Ovary (tissue), 9 donors: Measurements from ENCODE around the gene RABAC1. TPM values are rescaled to one million over a fixed set of nuclear protein-coding genes. Genes with fewer than 3 reads are reported as not detected.

Experiments used
- DNase-seq, 5 donors: peaks; one replicate each; pipeline ENCODE4 v3.0.0-alpha.2; 2019 to 2020
- H3K27ac ChIP-seq, 2 donors: fragments of 200-600 bp; one replicate each; pipeline versions ENCODE4 v1.5.1 to v1.8.0; 2019 to 2022
- H3K27me3 ChIP-seq: fragments of 200-600 bp; one replicate; pipeline ENCODE4 v1.8.0; 2022
- H3K36me3 ChIP-seq: fragments of 200-600 bp; sonication (generic); one replicate; pipeline ENCODE4 v1.5.1; 2019
- H3K4me1 ChIP-seq: one replicate; pipeline ENCODE4 v1.8.1; 2013; ENCODE audit warnings: mild to moderate bottlenecking, moderate library complexity; ENCODE audit not compliant: insufficient read depth
- H3K4me3 ChIP-seq: fragments of 200-600 bp; sonication (generic); one replicate; pipeline ENCODE4 v1.5.1; 2017
- H3K9me3 ChIP-seq, 2 donors: fragments of 200-600 bp in 1 of 2; sonication (generic) in 1 of 2; one replicate each; pipeline versions ENCODE4 v1.5.1 to v1.8.1; 2013 to 2019; ENCODE audit warnings: mild to moderate bottlenecking in 1 of 2, moderate library complexity in 1 of 2
- EP300 ChIP-seq: sonication (generic); formaldehyde crosslinking; IDR thresholded peaks from one replicate; pipeline ENCODE4 v1.6.1; 2017; ENCODE audit warnings: antibody characterized with exemption
- POLR2A ChIP-seq: fragments of 450-650 bp; IDR thresholded peaks from one replicate; pipeline ENCODE4 v1.6.1; 2017; ENCODE audit warnings: antibody characterized with exemption, mild to moderate bottlenecking, moderate library complexity
- WGBS, 3 donors: extraction: QIAGEN DNeasy Blood & Tissue Kit in 1 of 3; methylation state at CpG; one replicate each; pipeline versions ENCODE4 v1.1.5 to v1.1.7; 2013 to 2017; 5-methylcytosine and 5-hydroxymethylcytosine counted together
- intact Hi-C, 4 donors: fragments of 100-400 bp; cut with DNase I; formaldehyde crosslinking; loops; one replicate each; pipeline versions ENCODE4 v1.11.0 to v1.15.1; 2022 to 2023
- polyA plus RNA-seq, 2 donors: library from polyadenylated mRNA; stranded (reverse); fragments of 200-250 nt in 1 of 2; fragments of 350-450 nt in 1 of 2; fragmentation: Illumina TruSeq in 1 of 2; extraction: RNeasy Lipid Tissue Mini Kit (QIAGEN cat#74804) in 1 of 2; gene quantifications; one replicate each; pipeline ENCODE4 v1.2.3, GENCODE V29; 2013 to 2014
- total RNA-seq, 7 donors: library from RNA; depleted of rRNA in 2 of 7; stranded (reverse); fragments of >200 nt in 2 of 7; fragmentation: NEBNext Ultra II Directional in 3 of 7; extraction: Animal tissue kit (Norgen Biotek cat#: 25700) in 3 of 7; gene quantifications; one replicate each; pipeline versions ENCODE4 v1.1.0 to v1.2.4, GENCODE V29; 2016 to 2023
- TF ChIP-seq, protein P1 (sequence below), 3 donors: fragments of 450-650 bp in 2 of 3; fragments of 200-600 bp in 1 of 3; IDR thresholded peaks; one replicate each; pipeline versions ENCODE4 v1.5.1 to v1.8.0; 2016 to 2022; ENCODE audit warnings: antibody characterized with exemption in 3 of 3, mild to moderate bottlenecking in 1 of 3
- donor health status: DM: no; HTN: no; CAD: no; lungs with moderate emphysema.
- donor health status: DM: no; HTN: no; CAD: no.
- donor health status: Bipolar disorder and iron deficiency.
- donor health status: DM: yes; HTN: yes; CAD: no.
- donor health status: DM: no; HTN: no; CAD: no.
- donor health status: DM: yes; HTN: yes; CAD: no.

RABAC1 gene
- total and polyA plus RNA-seq, 9 donors = 21.2 to 224 (median 147) TPM

DNA sequence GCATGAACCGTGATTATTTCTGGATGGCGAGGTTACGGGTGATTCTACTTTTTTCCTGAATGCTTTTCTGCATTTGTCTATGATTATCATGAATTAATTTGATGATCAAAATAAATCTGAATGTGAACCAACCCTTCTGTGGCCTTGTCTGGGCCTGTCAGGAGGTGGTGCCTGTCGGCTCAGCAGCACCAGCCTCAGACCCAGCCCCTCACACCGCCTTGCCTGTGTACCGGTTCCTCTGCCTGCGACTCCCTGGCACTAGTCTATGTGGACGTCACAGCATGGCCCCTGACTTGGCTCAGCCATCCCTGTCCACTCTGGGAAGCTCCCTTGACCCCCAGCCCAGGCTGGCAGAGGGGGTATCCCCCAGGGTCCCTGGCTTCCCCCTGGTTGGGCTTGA lies 15.5 kb upstream of the RABAC1 start:
- no peaks in the 10 kb centered on the region for H3K36me3 ChIP-seq
- no peak for DNase-seq
- no peaks in the 10 kb centered on the region for H3K9me3 ChIP-seq
- no peak overlapping the region for H3K27ac ChIP-seq
- 53 to 70% (median 61%) methylated on average over 8 of the region's 8 CpGs for WGBS, 3 donors
- H3K27me3 ChIP-seq = no peaks in the 10 kb centered on the region
- TF ChIP-seq EP300 (no peak), POLR2A (no peak)
- TF ChIP-seq, protein P1, sequence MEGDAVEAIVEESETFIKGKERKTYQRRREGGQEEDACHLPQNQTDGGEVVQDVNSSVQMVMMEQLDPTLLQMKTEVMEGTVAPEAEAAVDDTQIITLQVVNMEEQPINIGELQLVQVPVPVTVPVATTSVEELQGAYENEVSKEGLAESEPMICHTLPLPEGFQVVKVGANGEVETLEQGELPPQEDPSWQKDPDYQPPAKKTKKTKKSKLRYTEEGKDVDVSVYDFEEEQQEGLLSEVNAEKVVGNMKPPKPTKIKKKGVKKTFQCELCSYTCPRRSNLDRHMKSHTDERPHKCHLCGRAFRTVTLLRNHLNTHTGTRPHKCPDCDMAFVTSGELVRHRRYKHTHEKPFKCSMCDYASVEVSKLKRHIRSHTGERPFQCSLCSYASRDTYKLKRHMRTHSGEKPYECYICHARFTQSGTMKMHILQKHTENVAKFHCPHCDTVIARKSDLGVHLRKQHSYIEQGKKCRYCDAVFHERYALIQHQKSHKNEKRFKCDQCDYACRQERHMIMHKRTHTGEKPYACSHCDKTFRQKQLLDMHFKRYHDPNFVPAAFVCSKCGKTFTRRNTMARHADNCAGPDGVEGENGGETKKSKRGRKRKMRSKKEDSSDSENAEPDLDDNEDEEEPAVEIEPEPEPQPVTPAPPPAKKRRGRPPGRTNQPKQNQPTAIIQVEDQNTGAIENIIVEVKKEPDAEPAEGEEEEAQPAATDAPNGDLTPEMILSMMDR (IDR thresholded peaks at IDR 0.05) = no peak
- no peak overlapping the region for H3K4me3 ChIP-seq
- no peaks in the 10 kb centered on the region for H3K4me1 ChIP-seq
- intact Hi-C loops = no loop called here

DNA sequence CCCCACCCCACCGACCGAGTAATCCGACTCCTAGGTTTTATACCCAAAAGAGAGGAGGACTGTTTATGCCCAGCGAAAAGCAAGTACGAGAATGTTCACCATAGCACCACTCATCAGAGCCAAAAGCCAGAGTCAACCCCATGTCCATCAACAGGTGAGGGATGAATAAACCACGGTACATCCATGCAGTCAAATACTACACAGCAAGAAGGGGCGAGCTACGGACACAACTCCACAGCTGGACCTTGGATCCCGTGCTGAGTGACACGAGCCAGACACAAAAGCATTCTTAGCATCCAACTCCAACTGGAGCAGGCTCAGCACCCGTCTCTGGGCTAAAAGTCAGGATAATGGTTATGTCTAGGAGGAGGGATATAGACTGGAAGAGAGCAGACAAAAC lies 12.2 kb upstream of the RABAC1 start:
- no peak for DNase-seq
- intact Hi-C loops = no loop called here
- Histone ChIP-seq H3K4me1 (no peaks in the 10 kb centered on the region), H3K27ac (no peak overlapping the region), H3K27me3 (no peaks in the 10 kb centered on the region), H3K4me3 (no peak overlapping the region), H3K36me3 (no peaks in the 10 kb centered on the region), H3K9me3 (no peaks in the 10 kb centered on the region)
- 76 to 82% (median 78%) methylated on average over 11 of the region's 11 CpGs for WGBS, 3 donors
- TF ChIP-seq EP300 (no peak), POLR2A (no peak)
- TF ChIP-seq, protein P1 (IDR thresholded peaks at IDR 0.05) = no peak

DNA sequence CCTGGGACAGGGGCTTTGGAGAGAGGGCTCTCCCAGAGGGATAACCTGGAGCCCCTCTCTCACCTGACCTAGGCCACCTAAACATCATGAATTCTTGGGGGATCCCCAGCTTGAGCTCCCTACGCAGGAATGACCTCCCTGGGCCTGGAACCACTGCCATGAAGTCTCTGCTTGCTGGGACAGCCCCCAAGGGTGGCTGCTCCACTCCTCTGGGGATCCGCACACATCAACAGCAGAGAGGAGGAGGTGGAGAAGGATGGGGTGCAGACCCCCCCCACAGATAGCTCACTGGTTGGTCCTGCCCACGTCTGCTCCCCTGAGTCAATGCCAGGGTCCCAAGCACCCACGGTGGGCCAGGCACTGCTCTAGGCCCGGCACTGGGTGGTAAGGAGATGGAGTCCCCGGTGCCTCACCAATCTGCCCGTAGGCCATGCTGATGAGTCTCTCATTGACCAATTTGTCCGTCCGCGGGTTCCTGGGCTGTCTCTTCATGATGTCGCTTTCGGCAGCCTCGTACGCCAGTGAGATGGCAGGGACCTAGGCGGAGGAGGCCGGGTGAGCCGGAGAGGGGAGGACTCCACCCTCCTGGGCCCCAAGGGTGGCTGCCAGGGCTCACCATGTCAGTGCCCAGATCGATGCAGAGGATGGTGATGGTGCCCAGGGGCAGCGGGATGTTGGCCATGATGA lies 10.8 kb upstream of the RABAC1 start:
- Histone ChIP-seq H3K27me3 (no peaks in the 10 kb centered on the region), H3K4me1 (no peaks in the 10 kb centered on the region), H3K4me3 (no peak overlapping the region), H3K9me3 (no peaks in the 10 kb centered on the region), H3K27ac (no peak overlapping the region), H3K36me3 (no peaks in the 10 kb centered on the region)
- intact Hi-C loops = no loop called here
- TF ChIP-seq EP300 (no peak), POLR2A (no peak)
- TF ChIP-seq, protein P1 (IDR thresholded peaks at IDR 0.05) = no peak
- 84 to 90% (median 87%) methylated on average over 19 of the region's 19 CpGs for WGBS, 3 donors
- no peak for DNase-seq

DNA sequence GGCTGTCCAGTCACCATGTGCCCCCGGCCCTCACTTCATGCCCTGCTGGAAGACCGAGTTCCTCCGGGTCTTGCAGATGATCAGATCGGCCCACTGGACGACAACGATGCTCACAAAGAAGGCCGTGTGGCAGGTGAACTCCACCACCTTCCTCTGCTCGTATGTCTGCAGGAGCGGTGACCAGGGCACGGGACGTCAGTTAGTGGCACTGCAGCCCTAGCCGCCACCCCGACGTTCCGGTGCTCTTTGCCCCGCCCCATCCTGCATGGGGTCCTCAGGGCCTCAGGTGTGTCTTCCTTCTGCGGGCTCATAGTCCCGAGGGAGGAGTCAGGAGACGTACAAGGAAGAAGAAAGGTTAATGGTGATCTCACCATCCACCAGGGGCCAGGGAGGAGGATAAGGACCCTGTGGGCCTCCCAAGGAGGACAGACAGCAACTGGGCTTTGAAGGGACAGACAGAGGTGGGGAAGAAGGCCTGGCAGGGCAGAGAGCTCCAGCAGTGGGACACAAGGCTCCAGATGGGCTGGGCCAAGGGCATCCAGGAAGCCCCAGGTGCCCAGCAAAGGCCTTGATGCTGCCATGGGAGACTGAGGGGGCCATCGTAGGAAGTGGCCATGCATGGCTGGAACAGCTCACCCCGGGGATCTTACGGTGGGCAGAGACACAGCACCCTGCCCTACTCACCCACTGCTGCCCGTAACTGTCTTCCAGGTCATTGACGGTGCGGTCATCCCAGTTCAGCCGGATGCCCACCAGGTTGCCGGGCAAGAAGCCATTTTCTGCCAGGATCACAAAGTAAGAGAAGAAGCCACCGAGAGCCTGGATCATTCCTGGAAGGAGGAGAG lies 9.9 kb upstream of the RABAC1 start:
- Histone ChIP-seq H3K36me3 (no peaks in the 10 kb centered on the region), H3K4me3 (no peak overlapping the region), H3K27ac (no peak overlapping the region), H3K27me3 (no peaks in the 10 kb centered on the region), H3K9me3 (no peaks in the 10 kb centered on the region), H3K4me1 (no peaks in the 10 kb centered on the region)
- TF ChIP-seq, protein P1 (IDR thresholded peaks at IDR 0.05) = no peak
- TF ChIP-seq POLR2A (no peak), EP300 (no peak)
- no peak for DNase-seq
- WGBS, 3 donors = 72 to 80% (median 78%) methylated on average over 26 to 28 of the region's 28 CpGs
- intact Hi-C loops = no loop called here
